ENCODE results near the gene CDC20B.

GRCh38 chr5:55187370-55187769 is 14.4 kb upstream of the CDC20B start:
- TF ChIP-seq EZH2phosphoT487 (IDR thresholded peaks at IDR 0.05; ENCODE audit: insufficient read depth, low read depth) (no peak), EZH2 (IDR thresholded peaks at IDR 0.05; ENCODE audit: insufficient read depth, poor library complexity, severe bottlenecking) (no peak)
